PC-3 (cell line): ENCODE measurements around the gene ORC4. TPM values are rescaled to one million over a fixed set of nuclear protein-coding genes. Genes with fewer than 3 reads are reported as not detected.

ENCODE experiments used
- ATAC-seq: fragments of 200-7000 bp; cut with Tn5 transposase; 2 replicates; pipeline ENCODE4 v1.9.1; 2020; ENCODE audit warnings: mild to moderate bottlenecking, moderate library complexity
- BruUV-seq: library from RNA; stranded (reverse); fragments of 400-500 nt; replicated peaks from 2 replicates; lab custom pipeline; 2021; lab: Mats Ljungman, UMichigan
- CTCF ChIA-PET: fragments of 300-600 bp; sonication (Branson Sonifier 250); formaldehyde crosslinking; loops from one replicate; lab custom pipeline; 2022; ENCODE audit warnings: antibody characterized with exemption; lab: Charles Lee
- POLR2A ChIA-PET: fragments of 300-600 bp; sonication (Branson Sonifier 250); formaldehyde crosslinking; loops from one replicate; lab custom pipeline; 2022; ENCODE audit warnings: antibody characterized with exemption; ENCODE audit not compliant: unreplicated experiment; lab: Charles Lee
- DNase-seq: peaks from one replicate; pipeline ENCODE4 v3.0.0-alpha.2; 2015
- H2AFZ ChIP-seq: fragments of 300-600 bp; sonication (generic); 2 replicates; pipeline ENCODE4 v1.6.0; 2016; ENCODE audit warnings: antibody characterized with exemption, low read length
- H3F3A ChIP-seq: fragments of 300-600 bp; sonication (generic); one replicate; pipeline ENCODE4 v1.6.0; 2017; ENCODE audit warnings: antibody characterized with exemption, low read length, control low read depth, mild to moderate bottlenecking; ENCODE audit not compliant: unreplicated experiment
- H3K27ac ChIP-seq: fragments of 300-600 bp; sonication (generic); 2 replicates; pipeline ENCODE4 v1.5.1; 2016; ENCODE audit warnings: mild to moderate bottlenecking, low read length
- H3K27me3 ChIP-seq: fragments of 300-600 bp; sonication (generic); 2 replicates; pipeline ENCODE4 v1.6.1; 2016; ENCODE audit warnings: low read length, mixed read lengths
- H3K36me3 ChIP-seq: fragments of 300-600 bp; sonication (generic); 2 replicates; pipeline ENCODE4 v1.6.1; 2016; ENCODE audit warnings: low read depth, mixed run types, low read length, mixed read lengths
- H3K4me1 ChIP-seq: fragments of 300-600 bp; sonication (generic); 2 replicates; pipeline ENCODE4 v1.5.1; 2016; ENCODE audit warnings: low read length; ENCODE audit not compliant: insufficient read depth
- H3K4me2 ChIP-seq: fragments of 300-600 bp; sonication (generic); 2 replicates; pipeline ENCODE4 v1.6.0; 2016; ENCODE audit warnings: low read length
- H3K4me3 ChIP-seq: fragments of 300-600 bp; sonication (generic); 2 replicates; pipeline ENCODE4 v1.5.1; 2016; ENCODE audit warnings: mild to moderate bottlenecking, low read length, mixed read lengths
- H3K79me2 ChIP-seq: fragments of 300-600 bp; sonication (generic); 2 replicates; pipeline ENCODE4 v1.6.1; 2017; ENCODE audit warnings: low read length, mixed read lengths
- H3K9ac ChIP-seq: fragments of 300-600 bp; sonication (generic); 2 replicates; pipeline ENCODE4 v1.6.0; 2016; ENCODE audit warnings: mild to moderate bottlenecking, low read length
- H3K9me2 ChIP-seq: fragments of 300-600 bp; sonication (generic); replicated peaks from 2 replicates; pipeline ENCODE4 v1.6.1; 2016; ENCODE audit warnings: mixed run types, low read length, mixed read lengths
- H3K9me3 ChIP-seq: fragments of 300-600 bp; sonication (generic); 2 replicates; pipeline ENCODE4 v1.6.1; 2016; ENCODE audit warnings: low read length, mixed read lengths
- H4K20me1 ChIP-seq: fragments of 300-600 bp; sonication (generic); 2 replicates; pipeline ENCODE4 v1.6.1; 2016; ENCODE audit warnings: low read length, mixed read lengths
- CTCF ChIP-seq: fragments of 300-600 bp; sonication (generic); conservative IDR thresholded peaks from 2 replicates; pipeline ENCODE4 v1.5.1; 2017; ENCODE audit warnings: antibody characterized with exemption, low read depth, mild to moderate bottlenecking, low read length
- EZH2 ChIP-seq: fragments of 300-600 bp; sonication (generic); IDR thresholded peaks from one replicate; pipeline ENCODE4 v1.6.1; 2017; ENCODE audit warnings: antibody characterized with exemption, mild to moderate bottlenecking, low read length; ENCODE audit not compliant: unreplicated experiment
- EZH2phosphoT487 ChIP-seq: fragments of 300-600 bp; sonication (generic); IDR thresholded peaks from 2 replicates; pipeline ENCODE4 v1.6.1; 2018; ENCODE audit warnings: mild to moderate bottlenecking, antibody characterized with exemption, low read length, borderline replicate concordance
- intact Hi-C: fragments of 100-400 bp; cut with micrococcal nuclease; formaldehyde crosslinking; loops from 2 replicates; pipeline ENCODE4 v1.9.0; 2023
- total RNA-seq: library from RNA; depleted of rRNA; stranded (reverse); fragments of >200 nt; gene quantifications from 2 replicates; pipeline ENCODE4 v1.2.3, GENCODE V29; 2014

ORC4 gene
- total RNA-seq, 1 experiment from 2014 or later: 65.9 TPM

GRCh38 chr2:147888680-147889079, 131.9 kb downstream of the ORC4 start:
- intact Hi-C loops: no loop called here
- CTCF ChIA-PET: no interaction called here
- no peaks in the 10 kb centered on the region for H3F3A ChIP-seq
- no peaks in the 10 kb centered on the region for H3K9me2 ChIP-seq
- H3K27me3 ChIP-seq: no peaks in the 10 kb centered on the region
- H3K4me1 ChIP-seq: no peaks in the 10 kb centered on the region
- no peak overlapping the region for H3K4me3 ChIP-seq
- no peaks in the 10 kb centered on the region for H3K36me3 ChIP-seq
- ATAC-seq: no peak
- H3K9ac ChIP-seq: no peak overlapping the region
- TF ChIP-seq EZH2phosphoT487: no peak
- no peak overlapping the region for H3K4me2 ChIP-seq
- DNase-seq: no peak
- peaks cover 86% of the 10 kb centered on the region for H3K79me2 ChIP-seq
- H4K20me1 ChIP-seq: no peaks in the 10 kb centered on the region
- no peak overlapping the region for H2AFZ ChIP-seq
- H3K27ac ChIP-seq: no peak overlapping the region
- no TSS peak for BruUV-seq
- no peaks in the 10 kb centered on the region for H3K9me3 ChIP-seq
- POLR2A ChIA-PET: no interaction called here

GRCh38 chr2:147886136-147886535, 134.4 kb downstream of the ORC4 start:
- DNase-seq (no peak), ATAC-seq (no peak)
- Histone ChIP-seq H3K9me2 (no peaks in the 10 kb centered on the region), H3K4me2 (no peak overlapping the region), H3K9me3 (no peaks in the 10 kb centered on the region), H4K20me1 (no peaks in the 10 kb centered on the region), H3K27me3 (no peaks in the 10 kb centered on the region), H3K9ac (no peak overlapping the region), H3K4me1 (no peaks in the 10 kb centered on the region), H3K27ac (no peak overlapping the region), H2AFZ (no peak overlapping the region), H3K4me3 (no peak overlapping the region), H3K79me2 (peaks cover 81% of the 10 kb centered on the region), H3F3A (no peaks in the 10 kb centered on the region), H3K36me3 (no peaks in the 10 kb centered on the region)
- intact Hi-C loops: no loop called here
- ChIA-PET CTCF (no interaction called here), POLR2A (no interaction called here)
- TF ChIP-seq EZH2 (no peak), CTCF (no peak), EZH2phosphoT487 (no peak)
- BruUV-seq: no TSS peak

GRCh38 chr2:147884830-147885229, 135.7 kb downstream of the ORC4 start:
- no peak overlapping the region for H2AFZ ChIP-seq
- intact Hi-C loops: no loop called here
- H3K4me3 ChIP-seq: no peak overlapping the region
- no peak overlapping the region for H3K9ac ChIP-seq
- H3K4me2 ChIP-seq: no peak overlapping the region
- no peaks in the 10 kb centered on the region for H3K9me2 ChIP-seq
- H3K27ac ChIP-seq: no peak overlapping the region
- ChIA-PET POLR2A (interaction anchor here (0.6 kb wide), 1 partner anchor 485 kb away, joined by 3 read pairs; no protein-coding TSS in a partner anchor), CTCF (no interaction called here)
- H3K79me2 ChIP-seq: peaks cover 82% of the 10 kb centered on the region
- no peaks in the 10 kb centered on the region for H4K20me1 ChIP-seq
- no peaks in the 10 kb centered on the region for H3K27me3 ChIP-seq
- no peaks in the 10 kb centered on the region for H3K4me1 ChIP-seq
- no peaks in the 10 kb centered on the region for H3K9me3 ChIP-seq
- BruUV-seq: no TSS peak
- no peaks in the 10 kb centered on the region for H3F3A ChIP-seq
- ATAC-seq: peak; percentile 18; the same call in 1 of the 2 replicates
- H3K36me3 ChIP-seq: no peaks in the 10 kb centered on the region
- no peak for TF ChIP-seq CTCF
- no peak for TF ChIP-seq EZH2phosphoT487
- TF ChIP-seq EZH2: no peak
- no peak for DNase-seq
